Activated CD4-positive, alpha-beta memory T cell treated with anti-CD3 and anti-CD28 coated beads for 36 hours (primary cell): ENCODE results near the gene SCGB2B2. TPM values are rescaled to one million over a fixed set of nuclear protein-coding genes. Genes with fewer than 3 reads are reported as not detected.

ENCODE experiments used
- CTCF ChIA-PET: fragments of 350-600 bp; sonication (Branson Sonifier 250); formaldehyde crosslinking; loops from one replicate; lab custom pipeline; 2021; ENCODE audit warnings: antibody characterized with exemption, inconsistent platforms; lab: Charles Lee
- POLR2A ChIA-PET: fragments of 350-600 bp; sonication (Branson Sonifier 250); formaldehyde crosslinking; loops from one replicate; lab custom pipeline; 2021; ENCODE audit warnings: antibody characterized with exemption; lab: Charles Lee
- DNase-seq: peaks from one replicate; pipeline ENCODE4 v3.0.0-alpha.2; 2020
- H3K27ac Mint-ChIP-seq: one replicate; pipeline ENCODE4 v1.8.0; 2021; ENCODE audit warnings: mixed read lengths
- H3K27me3 Mint-ChIP-seq: one replicate; pipeline ENCODE4 v1.8.0; 2021; ENCODE audit warnings: mixed read lengths
- H3K36me3 Mint-ChIP-seq: one replicate; pipeline ENCODE4 v1.8.0; 2021; ENCODE audit warnings: mixed read lengths
- H3K4me1 Mint-ChIP-seq: one replicate; pipeline ENCODE4 v1.8.0; 2021; ENCODE audit warnings: low read depth, mixed read lengths
- H3K4me3 Mint-ChIP-seq: one replicate; pipeline ENCODE4 v1.8.0; 2021; ENCODE audit warnings: mild to moderate bottlenecking, mixed read lengths
- H3K9me3 Mint-ChIP-seq: one replicate; pipeline ENCODE4 v1.8.0; 2021; ENCODE audit warnings: mixed read lengths
- intact Hi-C: fragments of 100-400 bp; cut with micrococcal nuclease; formaldehyde crosslinking; loops from one replicate; pipeline ENCODE4 v1.15.1; 2023
- total RNA-seq, 2 experiments: library from RNA; stranded (reverse); gene quantifications; one replicate each; pipeline ENCODE4 v1.2.3, GENCODE V29; 2021

The SCGB2B2 gene
- total RNA-seq, 2 experiments from 2014 or later: 0.38 to 0.46 TPM

DNA sequence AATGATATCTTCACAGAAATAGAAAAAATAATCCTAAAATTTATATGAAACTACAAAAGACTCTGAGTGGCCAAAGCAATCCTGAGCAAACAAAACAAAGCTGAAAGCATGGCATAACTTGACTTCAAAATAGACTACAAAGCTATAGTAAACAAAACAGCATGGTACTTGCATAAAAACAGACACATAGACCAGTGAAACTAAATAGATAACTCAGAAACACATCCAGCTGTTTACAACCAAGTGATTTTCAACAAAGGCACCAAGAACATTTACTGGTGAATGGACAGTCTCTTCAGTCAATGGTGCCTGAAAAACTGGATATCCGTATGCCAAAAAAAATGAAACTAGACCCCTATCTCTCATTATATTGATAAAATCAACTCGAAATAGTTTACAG lies 25.2 kb downstream of the SCGB2B2 start:
- ChIA-PET POLR2A (no interaction called here), CTCF (interaction anchor here (1.3 to 1.5 kb wide), 2 partner anchors 13 to 61 kb away, joined by 3 to 6 read pairs; no protein-coding TSS in a partner anchor)
- intact Hi-C loops: no loop called here
- H3K27me3 Mint-ChIP-seq: peaks cover 2% of the 10 kb centered on the region
- H3K9me3 Mint-ChIP-seq: peaks cover 4% of the 10 kb centered on the region
- no peaks in the 10 kb centered on the region for H3K36me3 Mint-ChIP-seq
- no peaks in the 10 kb centered on the region for H3K4me1 Mint-ChIP-seq
- no peak for DNase-seq
- H3K4me3 Mint-ChIP-seq: no peak overlapping the region
- no peak overlapping the region for H3K27ac Mint-ChIP-seq

- intact Hi-C loops: no loop called here
- POLR2A ChIA-PET: no interaction called here
- Mint-ChIP-seq H3K4me1 (no peaks in the 10 kb centered on the region), H3K36me3 (no peaks in the 10 kb centered on the region), H3K27ac (no peak overlapping the region), H3K9me3 (peaks cover 4% of the 10 kb centered on the region), H3K4me3 (no peak overlapping the region), H3K27me3 (peaks cover 2% of the 10 kb centered on the region)
- no peak for DNase-seq
- CTCF ChIA-PET: no interaction called here
Measured at GRCh38 chr19:34649886-34650543, 26.9 kb downstream of the SCGB2B2 start.

DNA sequence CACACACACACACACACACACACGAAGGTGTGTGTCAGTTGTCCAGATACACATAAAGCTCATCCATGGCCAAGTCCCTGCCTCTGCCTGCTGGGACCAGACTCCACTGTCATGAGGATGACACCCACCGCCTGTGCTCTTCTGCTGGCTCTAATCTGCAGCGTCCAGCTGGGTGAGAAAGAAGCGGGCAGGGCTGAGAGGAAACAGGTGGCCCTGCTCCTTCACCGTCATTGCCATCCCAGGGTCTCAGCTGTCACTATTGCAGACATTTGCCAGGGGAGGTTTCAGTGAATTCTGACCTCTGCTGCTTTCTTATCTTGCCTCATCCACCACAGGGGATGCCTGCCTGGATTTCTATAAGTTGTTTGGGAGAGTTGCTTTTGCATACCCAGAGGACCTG lies 31.4 kb downstream of the SCGB2B2 start:
- Mint-ChIP-seq H3K4me3 (no peak overlapping the region), H3K27me3 (no peaks in the 10 kb centered on the region), H3K27ac (no peak overlapping the region), H3K4me1 (no peaks in the 10 kb centered on the region), H3K9me3 (no peaks in the 10 kb centered on the region), H3K36me3 (no peaks in the 10 kb centered on the region)
- POLR2A ChIA-PET: no interaction called here
- no peak for DNase-seq
- CTCF ChIA-PET: interaction anchor here (1.6 kb wide), 1 partner anchor 67 kb away, joined by 4 read pairs; no protein-coding TSS in a partner anchor
- intact Hi-C loops: no loop called here

- Mint-ChIP-seq H3K9me3 (no peaks in the 10 kb centered on the region), H3K4me1 (no peaks in the 10 kb centered on the region), H3K27me3 (no peaks in the 10 kb centered on the region), H3K36me3 (no peaks in the 10 kb centered on the region), H3K27ac (no peak overlapping the region), H3K4me3 (no peak overlapping the region)
- POLR2A ChIA-PET: no interaction called here
- intact Hi-C loops: no loop called here
- CTCF ChIA-PET: interaction anchor here (1.6 kb wide), 1 partner anchor 68 kb away, joined by 4 read pairs; no protein-coding TSS in a partner anchor
- DNase-seq: no peak
Measured at GRCh38 chr19:34644991-34645461, 31.9 kb downstream of the SCGB2B2 start.

- no peaks in the 10 kb centered on the region for H3K4me1 Mint-ChIP-seq
- CTCF ChIA-PET: interaction anchor here (0.8 to 6.2 kb wide), 2 partner anchors 70 to 74 kb away, joined by 4 to 111 read pairs; no protein-coding TSS in a partner anchor
- intact Hi-C loops: no loop called here
- no peak overlapping the region for H3K27ac Mint-ChIP-seq
- no peaks in the 10 kb centered on the region for H3K36me3 Mint-ChIP-seq
- H3K27me3 Mint-ChIP-seq: no peaks in the 10 kb centered on the region
- no peak for DNase-seq
- POLR2A ChIA-PET: no interaction called here
- no peak overlapping the region for H3K4me3 Mint-ChIP-seq
- H3K9me3 Mint-ChIP-seq: no peaks in the 10 kb centered on the region
Measured at GRCh38 chr19:34642241-34642640, 34.7 kb downstream of the SCGB2B2 start.

- H3K27ac Mint-ChIP-seq: no peak overlapping the region
- ChIA-PET POLR2A (no interaction called here), CTCF (interaction anchor here (0.6 to 6.2 kb wide), 17 partner anchors 9 to 832 kb away, joined by 3 to 111 read pairs (median 4); no protein-coding TSS in a partner anchor)
- H3K4me3 Mint-ChIP-seq: no peak overlapping the region
- H3K9me3 Mint-ChIP-seq: peaks cover 18% of the 10 kb centered on the region
- peaks cover 7% of the 10 kb centered on the region for H3K36me3 Mint-ChIP-seq
- intact Hi-C loops: loop anchor here (1.0 kb wide), 1 partner anchor 73 kb away; no protein-coding TSS in a partner anchor
- peak; percentile 61 for DNase-seq
- no peaks in the 10 kb centered on the region for H3K4me1 Mint-ChIP-seq
- H3K27me3 Mint-ChIP-seq: no peaks in the 10 kb centered on the region
Measured at GRCh38 chr19:34639491-34640085, 37.4 kb downstream of the SCGB2B2 start.

DNA sequence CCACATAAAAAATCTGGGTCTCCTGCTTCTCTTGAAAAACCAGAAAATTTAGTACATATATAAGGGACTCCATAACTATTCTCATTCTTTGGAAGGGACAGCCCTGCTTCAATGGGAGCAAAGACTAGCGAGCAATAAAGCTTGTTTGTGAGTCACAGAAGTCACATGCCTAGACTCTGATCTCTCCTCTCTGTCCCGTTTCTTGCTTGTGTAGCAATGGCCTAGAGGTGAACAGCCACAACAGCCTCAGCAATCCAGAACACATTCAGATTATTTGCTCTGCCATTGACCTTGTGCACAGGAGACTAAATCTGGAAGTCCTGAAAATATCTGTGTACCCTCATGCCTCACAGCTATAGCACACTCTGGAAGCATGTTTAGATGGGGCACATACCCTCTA lies 43.2 kb downstream of the SCGB2B2 start:
- Mint-ChIP-seq H3K9me3 (peaks cover 27% of the 10 kb centered on the region), H3K27me3 (no peaks in the 10 kb centered on the region), H3K36me3 (peaks cover 14% of the 10 kb centered on the region), H3K4me1 (no peaks in the 10 kb centered on the region), H3K27ac (no peak overlapping the region), H3K4me3 (no peak overlapping the region)
- ChIA-PET CTCF (interaction anchor here (0.5 to 0.8 kb wide), 2 partner anchors 79 to 91 kb away, joined by 4 to 5 read pairs; no protein-coding TSS in a partner anchor), POLR2A (no interaction called here)
- DNase-seq: no peak
- intact Hi-C loops: no loop called here

Other genes with a start within 250 kb of the SCGB2B2 start
- 100 to 1,000 TPM; 150 to 156 TPM for gene UBA2, start 248.8 kb downstream of the SCGB2B2 start, total RNA-seq
- gene WTIP, start 195.4 kb downstream of the SCGB2B2 start, total RNA-seq: under 1 TPM; 0.52 to 0.65 TPM
- gene ZNF302, start 519 bp upstream of the SCGB2B2 start, total RNA-seq: 10 to 100 TPM; 16.5 to 16.6 TPM
- 1 to 10 TPM; 4.2 to 4.6 TPM for gene ZNF181, start 57.1 kb upstream of the SCGB2B2 start, total RNA-seq
- gene ZNF599, start 96.1 kb upstream of the SCGB2B2 start, total RNA-seq: 1 to 10 TPM; 3.2 to 3.7 TPM
- gene ZNF30, start 249.7 kb upstream of the SCGB2B2 start, total RNA-seq: 1 to 10 TPM; 3.7 to 4.2 TPM